Activated CD4-positive, CD25-positive, alpha-beta regulatory T cell treated with anti-CD3 and anti-CD28 coated beads, Interleukin-2, amount 50 U/mL, for 16 hours (primary cell): Measurements from ENCODE around the gene FAM120C.
A peak's percentile ranks its signal among the peaks of the same experiment; 100 is the strongest.

ENCODE experiments used
- DNase-seq: peaks from one replicate; pipeline ENCODE4 v3.0.0-alpha.2; 2020; ENCODE audit warnings: low read depth, low spot score

Gene FAM120C

GRCh38 chrX:54182864-54183613, at the start of gene FAM120C:
Gene FAM120C, minus strand, starts transcription at chrX:54183254. Its CDS starts 56 bp downstream, at chrX:54183198.
- peak; percentile 23 for DNase-seq

GRCh38 chrX:54230435-54231148, 47.5 kb upstream of the FAM120C start:
- DNase-seq = no peak

GRCh38 chrX:54223581-54223980, 40.5 kb upstream of the FAM120C start:
- DNase-seq = no peak

GRCh38 chrX:54213603-54214002, 30.5 kb upstream of the FAM120C start:
- DNase-seq = no peak

- no peak for DNase-seq
These were observed 25.5 kb upstream of the FAM120C start for GRCh38 chrX:54208531-54208930.

GRCh38 chrX:54198262-54198661, 15.2 kb upstream of the FAM120C start:
- no peak for DNase-seq

GRCh38 chrX:54194982-54195588, 12.0 kb upstream of the FAM120C start:
- no peak for DNase-seq

- no peak for DNase-seq
These were observed 10.2 kb upstream of the FAM120C start for GRCh38 chrX:54193085-54193821.

GRCh38 chrX:54184474-54184873, 1.4 kb upstream of the FAM120C start:
- DNase-seq = no peak

GRCh38 chrX:54182194-54182863, 725 bp downstream of the FAM120C start:
- peak; percentile 34 for DNase-seq

GRCh38 chrX:54181202-54181953, 1.7 kb downstream of the FAM120C start:
- DNase-seq = no peak

- DNase-seq = no peak
These were observed 2.7 kb downstream of the FAM120C start for GRCh38 chrX:54180403-54180802.

- DNase-seq = no peak
These were observed 4.7 kb downstream of the FAM120C start for GRCh38 chrX:54178100-54178940.

- DNase-seq = no peak
These were observed 5.7 kb downstream of the FAM120C start for GRCh38 chrX:54177306-54177705.

- no peak for DNase-seq
These were observed 9.3 kb downstream of the FAM120C start for GRCh38 chrX:54173791-54174190.

- DNase-seq = no peak
These were observed 10.6 kb downstream of the FAM120C start for GRCh38 chrX:54172455-54172854.

- DNase-seq = no peak
These were observed 11.4 kb downstream of the FAM120C start for GRCh38 chrX:54171527-54172250.

- DNase-seq = no peak
These were observed 12.0 kb downstream of the FAM120C start for GRCh38 chrX:54171091-54171490.

- DNase-seq = no peak
These were observed 16.1 kb downstream of the FAM120C start for GRCh38 chrX:54166915-54167314.
